Caco-2 (cell line): ENCODE measurements around the gene HIVEP3. TPM values are rescaled to one million over a fixed set of nuclear protein-coding genes. Genes with fewer than 3 reads are reported as not detected.

Experiments used
- BruUV-seq: library from RNA; stranded (reverse); fragments of 400-500 nt; replicated peaks from 2 replicates; lab custom pipeline; 2021; lab: Mats Ljungman, UMichigan
- CTCF ChIA-PET: fragments of 300-600 bp; sonication (Branson Sonifier 250); formaldehyde crosslinking; loops from one replicate; lab custom pipeline; 2022; ENCODE audit warnings: antibody characterized with exemption; lab: Charles Lee
- POLR2A ChIA-PET: fragments of 300-600 bp; sonication (Branson Sonifier 250); formaldehyde crosslinking; loops from one replicate; lab custom pipeline; 2022; ENCODE audit warnings: antibody characterized with exemption; lab: Charles Lee
- DNase-seq, 2 experiments: peaks; one replicate each; pipeline versions ENCODE4 v3.0.0 to v3.0.0-alpha.2; 2020 to 2022
- H3K27me3 ChIP-seq: replicated peaks from 2 replicates; pipeline ENCODE4 v1.6.0; 2011; ENCODE audit warnings: low read length; ENCODE audit not compliant: control insufficient read depth, insufficient read depth
- H3K36me3 ChIP-seq: 2 replicates; pipeline ENCODE4 v1.5.1; 2011; ENCODE audit warnings: low read length; ENCODE audit not compliant: control insufficient read depth, insufficient read depth
- H3K4me1 ChIP-seq: fragments of 250-450 bp; sonication (Bioruptor Pico); 2 replicates; pipeline ENCODE4 v1.5.1; 2020; ENCODE audit warnings: mild to moderate bottlenecking
- H3K4me3 ChIP-seq: 2 replicates; pipeline ENCODE4 v1.5.1; 2011; ENCODE audit warnings: low read depth, mild to moderate bottlenecking, control low read depth, low read length
- H3K9me3 ChIP-seq: fragments of 250-450 bp; sonication (Bioruptor Pico); 2 replicates; pipeline ENCODE4 v1.5.1; 2020; ENCODE audit warnings: mild to moderate bottlenecking, moderate library complexity
- H3K27ac Mint-ChIP-seq: one replicate; pipeline ENCODE4 v1.8.0; 2022; ENCODE audit warnings: mixed read lengths; ENCODE audit not compliant: unreplicated experiment
- H3K27me3 Mint-ChIP-seq: one replicate; pipeline ENCODE4 v1.8.0; 2022; ENCODE audit warnings: mixed read lengths; ENCODE audit not compliant: insufficient read depth, unreplicated experiment
- H3K36me3 Mint-ChIP-seq: one replicate; pipeline ENCODE4 v1.8.0; 2022; ENCODE audit warnings: mild to moderate bottlenecking, mixed read lengths; ENCODE audit not compliant: insufficient read depth, unreplicated experiment
- H3K4me1 Mint-ChIP-seq: one replicate; pipeline ENCODE4 v1.8.0; 2022; ENCODE audit warnings: low read depth, mixed read lengths; ENCODE audit not compliant: unreplicated experiment
- H3K4me3 Mint-ChIP-seq: one replicate; pipeline ENCODE4 v1.8.0; 2022; ENCODE audit warnings: mild to moderate bottlenecking, moderate library complexity, mixed read lengths; ENCODE audit not compliant: unreplicated experiment
- H3K9me3 Mint-ChIP-seq: one replicate; pipeline ENCODE4 v1.8.0; 2022; ENCODE audit warnings: mixed read lengths; ENCODE audit not compliant: unreplicated experiment
- intact Hi-C: fragments of 100-400 bp; cut with micrococcal nuclease; formaldehyde crosslinking; loops from one replicate; pipeline ENCODE4 v1.10.0; 2022; ENCODE audit not compliant: unreplicated experiment
- total RNA-seq: library from RNA; stranded (reverse); gene quantifications from 2 replicates; pipeline ENCODE4 v1.2.3, GENCODE V29; 2022
- TF ChIP-seq, protein P1 (sequence below), 2 experiments: fragments of 200-600 bp in 1 of 2; IDR thresholded peaks; 1 replicate in 1 of 2; 2 replicates in 1 of 2; pipeline versions ENCODE4 v1.5.1 to v1.8.0; 2011 to 2022; ENCODE audit warnings: antibody characterized with exemption in 1 of 2, control low read depth in 1 of 2, inconsistent platforms in 1 of 2, low read depth in 1 of 2, low read length in 1 of 2, mild to moderate bottlenecking in 1 of 2, moderate library complexity in 1 of 2; ENCODE audit not compliant: insufficient read depth in 1 of 2, severe bottlenecking in 1 of 2, unreplicated experiment in 1 of 2

The HIVEP3 gene
- total RNA-seq, 1 experiment from 2014 or later: 0.25 TPM

DNA sequence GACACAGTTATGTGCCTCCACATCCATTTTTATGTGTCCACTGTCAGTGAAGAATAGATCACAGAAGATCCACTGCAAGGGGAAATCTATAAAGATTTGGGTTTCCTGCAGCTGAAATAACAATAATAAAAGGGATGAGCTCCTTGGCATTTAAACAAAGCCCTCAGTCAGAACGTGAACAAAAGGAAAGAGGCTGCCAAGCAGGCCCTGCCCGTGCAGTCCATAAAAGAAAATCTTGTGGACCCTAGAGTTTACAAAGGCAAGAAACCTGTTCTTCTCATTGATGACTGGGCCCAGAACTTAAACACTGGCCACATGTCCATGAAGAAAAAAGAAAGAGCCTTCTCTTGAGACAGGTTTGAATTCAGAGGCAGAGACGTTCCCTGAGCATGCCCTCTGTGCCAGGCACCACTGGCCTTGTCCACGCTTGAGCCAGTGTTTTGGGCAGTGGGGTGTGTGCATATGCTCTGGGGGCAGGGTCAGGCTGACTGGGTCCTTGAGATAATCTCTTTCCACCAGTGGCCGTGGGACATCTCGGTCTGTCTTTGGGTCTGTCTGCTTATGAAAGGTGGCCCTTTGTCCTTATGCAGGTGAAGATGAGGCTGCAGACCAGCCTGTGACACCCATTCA lies 142.7 kb downstream of the HIVEP3 start:
- Mint-ChIP-seq H3K27ac (no peak overlapping the region), H3K4me3 (no peak overlapping the region), H3K36me3 (no peaks in the 10 kb centered on the region), H3K9me3 (no peaks in the 10 kb centered on the region), H3K27me3 (peaks cover 9% of the 10 kb centered on the region), H3K4me1 (no peaks in the 10 kb centered on the region)
- ChIA-PET CTCF (no interaction called here), POLR2A (no interaction called here)
- H3K9me3 ChIP-seq: no peaks in the 10 kb centered on the region
- H3K4me1 ChIP-seq: no peaks in the 10 kb centered on the region
- intact Hi-C loops: no loop called here
- no peak for DNase-seq
- TF ChIP-seq, protein P1, sequence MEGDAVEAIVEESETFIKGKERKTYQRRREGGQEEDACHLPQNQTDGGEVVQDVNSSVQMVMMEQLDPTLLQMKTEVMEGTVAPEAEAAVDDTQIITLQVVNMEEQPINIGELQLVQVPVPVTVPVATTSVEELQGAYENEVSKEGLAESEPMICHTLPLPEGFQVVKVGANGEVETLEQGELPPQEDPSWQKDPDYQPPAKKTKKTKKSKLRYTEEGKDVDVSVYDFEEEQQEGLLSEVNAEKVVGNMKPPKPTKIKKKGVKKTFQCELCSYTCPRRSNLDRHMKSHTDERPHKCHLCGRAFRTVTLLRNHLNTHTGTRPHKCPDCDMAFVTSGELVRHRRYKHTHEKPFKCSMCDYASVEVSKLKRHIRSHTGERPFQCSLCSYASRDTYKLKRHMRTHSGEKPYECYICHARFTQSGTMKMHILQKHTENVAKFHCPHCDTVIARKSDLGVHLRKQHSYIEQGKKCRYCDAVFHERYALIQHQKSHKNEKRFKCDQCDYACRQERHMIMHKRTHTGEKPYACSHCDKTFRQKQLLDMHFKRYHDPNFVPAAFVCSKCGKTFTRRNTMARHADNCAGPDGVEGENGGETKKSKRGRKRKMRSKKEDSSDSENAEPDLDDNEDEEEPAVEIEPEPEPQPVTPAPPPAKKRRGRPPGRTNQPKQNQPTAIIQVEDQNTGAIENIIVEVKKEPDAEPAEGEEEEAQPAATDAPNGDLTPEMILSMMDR (IDR thresholded peaks at IDR 0.05; ENCODE audit: insufficient read depth in 1 of 2, low read depth in 1 of 2, low read length in 1 of 2, severe bottlenecking in 1 of 2, unreplicated experiment in 1 of 2): no peak
- no peaks in the 10 kb centered on the region for H3K36me3 ChIP-seq
- BruUV-seq: no TSS peak
- no peaks in the 10 kb centered on the region for H3K27me3 ChIP-seq
- H3K4me3 ChIP-seq: no peak overlapping the region

DNA sequence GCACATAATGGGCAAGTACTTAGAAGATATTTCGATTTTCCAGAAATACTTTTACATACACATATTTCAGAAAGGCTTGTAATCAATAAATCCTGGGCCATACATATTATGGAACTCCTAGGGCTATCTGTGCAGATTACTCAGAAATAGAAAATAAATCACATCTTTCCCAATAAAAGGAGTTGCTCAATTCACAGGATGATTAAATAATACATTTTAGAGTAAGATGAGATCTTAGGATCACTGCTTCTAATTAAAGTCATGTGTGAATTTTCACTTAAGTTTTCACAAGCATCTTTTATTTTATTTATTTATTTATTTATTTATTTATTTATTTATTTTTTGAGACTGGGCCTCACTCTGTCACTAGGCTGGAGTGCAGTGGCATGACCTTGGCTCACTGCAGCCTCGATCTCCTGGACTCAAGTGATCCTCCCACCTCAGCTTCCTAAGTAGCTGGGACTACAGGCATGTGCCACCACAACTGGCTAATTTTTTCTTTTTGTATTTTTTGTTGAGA lies 144.2 kb downstream of the HIVEP3 start:
- intact Hi-C loops: no loop called here
- CTCF ChIA-PET: no interaction called here
- Mint-ChIP-seq H3K27ac (no peak overlapping the region), H3K27me3 (peaks cover 5% of the 10 kb centered on the region), H3K4me3 (no peak overlapping the region), H3K36me3 (no peaks in the 10 kb centered on the region), H3K4me1 (no peaks in the 10 kb centered on the region), H3K9me3 (no peaks in the 10 kb centered on the region)
- TF ChIP-seq, protein P1 (IDR thresholded peaks at IDR 0.05; ENCODE audit: insufficient read depth in 1 of 2, low read depth in 1 of 2, low read length in 1 of 2, severe bottlenecking in 1 of 2, unreplicated experiment in 1 of 2): no peak
- no peak overlapping the region for H3K4me3 ChIP-seq
- no peak for DNase-seq
- no peaks in the 10 kb centered on the region for H3K36me3 ChIP-seq
- no TSS peak for BruUV-seq
- no peaks in the 10 kb centered on the region for H3K4me1 ChIP-seq
- no peaks in the 10 kb centered on the region for H3K27me3 ChIP-seq
- POLR2A ChIA-PET: no interaction called here
- H3K9me3 ChIP-seq: no peaks in the 10 kb centered on the region

DNA sequence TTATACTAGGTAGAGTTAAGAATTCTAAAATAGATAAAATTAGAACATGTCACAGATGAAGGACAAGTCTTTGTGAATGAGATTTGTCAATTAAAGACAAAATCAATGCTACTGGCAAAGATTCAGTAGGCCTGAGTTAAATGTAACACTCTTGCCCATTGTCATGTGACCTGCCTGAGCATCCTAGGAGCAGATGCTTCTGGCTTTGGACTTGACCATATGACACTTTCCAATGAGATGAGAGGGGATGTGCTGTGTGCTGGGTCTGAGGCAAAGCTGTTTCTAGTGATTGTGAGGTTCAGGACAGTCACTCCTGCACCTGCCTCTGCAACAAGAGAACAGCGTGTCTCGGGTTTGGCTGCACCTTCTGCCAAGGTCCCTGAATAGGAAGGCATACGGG lies 144.9 kb downstream of the HIVEP3 start:
- no peak for DNase-seq
- no peaks in the 10 kb centered on the region for H3K4me1 Mint-ChIP-seq
- no peak overlapping the region for H3K27ac Mint-ChIP-seq
- Histone ChIP-seq H3K4me3 (no peak overlapping the region), H3K9me3 (no peaks in the 10 kb centered on the region), H3K36me3 (no peaks in the 10 kb centered on the region), H3K4me1 (no peaks in the 10 kb centered on the region), H3K27me3 (no peaks in the 10 kb centered on the region)
- TF ChIP-seq, protein P1 (IDR thresholded peaks at IDR 0.05; ENCODE audit: insufficient read depth in 1 of 2, low read depth in 1 of 2, low read length in 1 of 2, severe bottlenecking in 1 of 2, unreplicated experiment in 1 of 2): no peak
- H3K9me3 Mint-ChIP-seq: no peaks in the 10 kb centered on the region
- CTCF ChIA-PET: no interaction called here
- no peaks in the 10 kb centered on the region for H3K36me3 Mint-ChIP-seq
- no peak overlapping the region for H3K4me3 Mint-ChIP-seq
- POLR2A ChIA-PET: no interaction called here
- H3K27me3 Mint-ChIP-seq: peaks cover 5% of the 10 kb centered on the region
- BruUV-seq: no TSS peak
- intact Hi-C loops: no loop called here
